Stimulated activated naive CD8-positive, alpha-beta T cell treated with anti-CD3 and anti-CD28 coated beads, Interleukin-15, amount 100 ng/mL, for 72 hours (primary cell): ENCODE measurements around the gene FOXN3.

Source experiments
- ATAC-seq: fragments of 150-1000 bp; cut with Tn5 transposase; 2 replicates; pipeline ENCODE4 v1.10.0; 2021; ENCODE audit warnings: mild to moderate bottlenecking, moderate library complexity
- DNase-seq, 2 donors: peaks; one replicate each; pipeline ENCODE4 v3.0.0; 2021 to 2022
- H3K27ac Mint-ChIP-seq, 2 donors: one replicate each; pipeline ENCODE4 v1.8.0; 2022; ENCODE audit warnings: mild to moderate bottlenecking in 2 of 2, mixed read lengths in 2 of 2, moderate library complexity in 2 of 2
- H3K27me3 Mint-ChIP-seq: one replicate; pipeline ENCODE4 v1.8.0; 2022; ENCODE audit warnings: mixed read lengths
- H3K4me1 Mint-ChIP-seq: one replicate; pipeline ENCODE4 v1.8.0; 2022; ENCODE audit warnings: mild to moderate bottlenecking, mixed read lengths
- H3K4me3 Mint-ChIP-seq, 2 donors: one replicate each; pipeline ENCODE4 v1.8.0; 2022; ENCODE audit warnings: mild to moderate bottlenecking in 2 of 2, mixed read lengths in 2 of 2, moderate library complexity in 1 of 2
- H3K9me3 Mint-ChIP-seq, 2 donors: one replicate each; pipeline ENCODE4 v1.8.0; 2022; ENCODE audit warnings: mixed read lengths in 2 of 2

FOXN3 gene

DNA sequence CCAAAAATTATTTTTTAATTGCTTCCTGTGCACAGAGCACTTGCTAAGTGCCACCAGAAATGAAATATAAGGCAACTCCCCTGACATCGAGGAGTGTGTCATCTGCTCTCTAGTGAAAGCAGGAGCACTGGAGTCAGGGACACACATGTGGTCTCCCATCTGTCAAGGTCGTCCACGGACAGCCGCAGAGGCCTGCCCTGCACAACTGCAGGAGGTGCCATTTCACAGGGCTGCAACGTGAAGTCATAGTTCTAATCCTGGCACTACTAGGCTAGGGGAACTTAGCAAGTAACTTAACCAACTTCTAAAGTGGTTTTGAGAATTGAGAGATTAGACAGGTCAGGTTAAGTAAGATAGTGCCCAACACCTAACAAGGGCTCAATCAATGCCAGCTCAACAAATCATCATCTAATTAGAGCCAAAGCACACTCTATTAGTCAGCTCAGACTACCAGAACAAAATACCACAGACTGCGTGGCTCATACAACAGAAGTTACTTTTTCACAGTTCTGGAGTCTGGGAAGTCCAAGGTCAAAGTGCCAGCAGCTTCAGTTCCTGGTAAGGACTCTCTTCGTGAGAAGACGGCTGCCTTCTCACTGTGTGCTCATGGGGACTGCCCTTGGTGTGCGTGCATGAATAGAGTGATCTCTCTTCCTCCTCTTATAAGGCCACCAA, 30.7 kb downstream of the FOXN3 start:
- DNase-seq: no peak
- Mint-ChIP-seq H3K4me3 (no peak overlapping the region), H3K9me3 (peaks cover 8 to 18% of the 10 kb centered on the region in 2 donors), H3K4me1 (peaks cover 65% of the 10 kb centered on the region), H3K27me3 (no peaks in the 10 kb centered on the region), H3K27ac (no peak overlapping the region)
- ATAC-seq: no peak

DNA sequence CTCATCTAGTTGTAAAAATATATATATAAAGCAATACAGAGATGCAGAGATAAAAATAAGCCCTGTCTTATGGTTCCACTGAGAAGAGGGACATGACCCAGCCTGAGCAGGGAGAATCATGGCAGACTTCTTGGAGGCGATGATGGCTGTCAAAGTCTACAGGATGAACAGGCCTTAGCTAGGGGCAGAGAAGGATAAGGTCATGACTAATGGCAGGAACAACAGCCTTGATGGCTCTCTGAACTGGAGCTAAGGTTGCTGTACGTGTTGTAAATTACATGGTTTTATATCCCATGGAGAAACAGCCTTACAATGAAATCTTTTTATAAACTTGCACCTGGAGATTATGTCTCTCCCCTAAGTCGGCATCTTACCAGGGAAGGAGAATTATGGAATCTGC, 32.4 kb downstream of the FOXN3 start:
- H3K4me1 Mint-ChIP-seq: peaks cover 64% of the 10 kb centered on the region
- no peak for ATAC-seq
- DNase-seq: no peak
- no peak overlapping the region for H3K27ac Mint-ChIP-seq
- peaks cover 14 to 28% of the 10 kb centered on the region in 2 donors for H3K9me3 Mint-ChIP-seq
- H3K27me3 Mint-ChIP-seq: no peaks in the 10 kb centered on the region
- H3K4me3 Mint-ChIP-seq: no peak overlapping the region

DNA sequence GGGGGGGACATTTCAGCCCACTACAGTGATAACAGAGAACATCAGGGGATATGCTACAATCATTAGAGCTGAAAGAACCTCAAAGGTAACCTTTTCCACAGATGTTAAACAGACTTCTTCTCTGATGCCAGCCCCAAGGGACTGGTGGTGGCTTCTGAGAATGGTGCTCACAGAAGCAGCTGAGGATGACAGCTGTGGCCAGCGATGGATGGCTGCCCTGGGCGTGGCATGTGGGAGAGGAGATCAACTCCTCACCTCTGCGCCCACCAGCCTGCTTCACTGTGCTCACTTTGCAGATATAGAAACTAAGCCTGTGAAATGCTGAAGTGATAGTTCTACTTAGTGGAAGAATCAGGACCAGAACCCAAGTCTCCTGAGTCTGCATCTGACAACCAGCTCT, 33.0 kb downstream of the FOXN3 start:
- H3K27me3 Mint-ChIP-seq: no peaks in the 10 kb centered on the region
- H3K9me3 Mint-ChIP-seq: peaks cover 14 to 28% of the 10 kb centered on the region in 2 donors
- no peak overlapping the region for H3K4me3 Mint-ChIP-seq
- no peak for ATAC-seq
- DNase-seq: no peak
- H3K27ac Mint-ChIP-seq: peak overlapping the region in 1 of 2 donors; percentile 42
- H3K4me1 Mint-ChIP-seq: peaks cover 63% of the 10 kb centered on the region

DNA sequence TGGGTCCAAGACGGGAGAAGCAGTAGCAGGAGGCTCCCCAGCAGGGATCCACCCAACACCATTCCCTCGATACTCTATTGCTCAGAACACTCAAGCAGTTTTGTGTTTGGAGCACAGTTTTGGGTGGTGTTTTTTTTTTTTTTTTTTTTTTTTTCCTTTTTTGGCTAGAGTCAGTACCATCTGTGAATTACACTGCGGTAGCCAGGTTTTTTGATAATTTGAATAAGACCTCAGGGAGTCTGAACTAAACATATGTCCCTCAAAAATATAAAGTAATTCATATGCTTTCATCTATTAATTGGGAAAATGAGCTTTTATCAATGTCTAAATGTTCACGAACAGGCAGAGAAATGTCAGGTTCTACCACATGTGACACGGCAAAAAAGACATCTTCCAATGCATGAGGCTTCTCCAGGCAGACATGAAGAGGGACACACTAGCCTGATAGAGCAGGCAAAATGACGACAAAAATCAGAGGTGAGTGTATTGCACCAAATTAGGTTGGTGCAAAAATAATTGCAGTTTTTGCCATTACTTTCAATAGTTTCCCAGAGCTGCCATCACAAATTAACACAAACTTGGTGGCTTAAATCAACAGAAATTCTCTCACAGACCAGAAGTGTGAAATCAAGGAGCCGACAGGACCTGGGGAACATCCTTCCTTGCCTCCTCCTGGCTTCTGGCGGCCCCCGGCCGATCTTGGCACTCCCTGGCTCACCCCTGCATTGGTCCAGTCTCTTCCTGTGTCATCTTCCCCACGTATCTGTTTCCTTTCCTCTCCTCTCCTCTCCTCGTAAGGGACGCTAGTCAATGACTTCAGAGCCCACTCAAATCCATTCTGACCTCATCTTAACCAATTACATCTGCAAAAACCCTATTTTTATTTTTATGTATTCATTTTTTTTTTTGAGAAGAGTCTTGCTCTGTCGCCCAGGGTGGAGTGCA, 33.9 kb downstream of the FOXN3 start:
- Mint-ChIP-seq H3K27ac (peak overlapping the region in 1 of 2 donors; percentile 55), H3K4me3 (no peak overlapping the region), H3K9me3 (peaks cover 14 to 28% of the 10 kb centered on the region in 2 donors), H3K27me3 (no peaks in the 10 kb centered on the region), H3K4me1 (peaks cover 65% of the 10 kb centered on the region)
- DNase-seq: no peak
- ATAC-seq: no peak

DNA sequence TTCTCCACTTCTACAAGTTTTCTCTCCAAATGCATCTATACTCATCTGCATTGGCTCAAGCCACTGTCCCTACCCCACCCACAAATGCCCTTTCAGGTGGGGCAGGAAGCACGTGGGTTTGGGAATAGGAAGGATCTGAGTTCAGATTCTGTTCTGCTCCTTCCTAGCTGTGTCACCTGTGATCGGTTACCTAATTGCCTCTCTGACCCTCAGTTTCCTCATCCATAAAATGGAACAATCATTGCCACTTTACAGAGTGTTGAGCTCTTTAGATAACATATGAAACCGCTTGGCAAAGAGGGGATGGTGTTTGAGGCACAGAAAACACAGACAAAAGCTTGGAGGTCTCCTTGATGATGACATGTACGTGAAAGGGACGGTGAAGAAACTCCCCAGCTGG, 34.5 kb downstream of the FOXN3 start:
- DNase-seq (no peak), ATAC-seq (no peak)
- no peak overlapping the region for H3K4me3 Mint-ChIP-seq
- peaks cover 65% of the 10 kb centered on the region for H3K4me1 Mint-ChIP-seq
- no peak overlapping the region for H3K27ac Mint-ChIP-seq
- H3K9me3 Mint-ChIP-seq: peaks cover 14 to 28% of the 10 kb centered on the region in 2 donors
- no peaks in the 10 kb centered on the region for H3K27me3 Mint-ChIP-seq

DNA sequence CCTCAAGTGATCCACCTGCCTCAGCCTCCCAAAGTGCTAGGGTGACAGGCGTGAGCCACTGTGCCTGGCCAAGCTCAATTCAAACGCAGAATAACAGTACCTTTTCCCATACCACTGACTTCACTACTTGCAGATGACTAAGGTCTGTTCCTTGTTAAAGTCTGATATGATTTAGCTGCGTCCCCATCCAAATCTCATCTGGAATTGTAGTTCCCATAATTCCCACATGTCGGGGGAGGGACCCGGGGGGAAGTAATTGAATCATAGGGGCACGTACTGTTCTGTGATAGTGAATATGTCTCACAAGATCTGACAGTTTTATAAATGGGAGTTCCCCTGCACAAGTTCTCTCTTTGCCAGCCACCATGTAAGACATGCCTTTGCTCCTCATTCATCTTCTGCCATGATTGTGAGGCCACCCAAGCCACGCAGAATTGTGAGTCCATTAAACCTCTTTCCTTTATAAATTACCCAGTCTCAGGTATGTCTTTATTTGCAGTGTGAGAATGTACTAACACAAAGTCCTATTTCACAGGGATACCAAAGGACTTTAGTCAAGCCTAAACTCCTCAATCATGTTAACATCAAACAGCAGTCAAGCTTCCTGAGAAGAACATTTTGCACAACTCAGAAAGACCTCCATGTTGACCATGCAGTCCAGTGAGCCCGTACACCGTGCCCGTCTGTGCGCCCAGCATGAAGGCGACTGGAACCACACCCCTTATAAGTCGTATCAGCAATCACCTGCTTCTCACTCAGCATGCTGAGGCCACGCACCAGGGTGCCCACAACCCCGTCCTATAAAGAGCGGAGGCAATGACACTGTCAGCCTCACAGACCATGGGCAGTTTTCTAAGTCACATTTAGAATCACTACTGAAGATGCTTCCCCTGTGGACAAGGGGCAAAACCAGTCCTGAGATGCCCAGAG, 36.9 kb downstream of the FOXN3 start:
- no peaks in the 10 kb centered on the region for H3K27me3 Mint-ChIP-seq
- H3K4me1 Mint-ChIP-seq: peaks cover 55% of the 10 kb centered on the region
- no peak overlapping the region for H3K27ac Mint-ChIP-seq

DNA sequence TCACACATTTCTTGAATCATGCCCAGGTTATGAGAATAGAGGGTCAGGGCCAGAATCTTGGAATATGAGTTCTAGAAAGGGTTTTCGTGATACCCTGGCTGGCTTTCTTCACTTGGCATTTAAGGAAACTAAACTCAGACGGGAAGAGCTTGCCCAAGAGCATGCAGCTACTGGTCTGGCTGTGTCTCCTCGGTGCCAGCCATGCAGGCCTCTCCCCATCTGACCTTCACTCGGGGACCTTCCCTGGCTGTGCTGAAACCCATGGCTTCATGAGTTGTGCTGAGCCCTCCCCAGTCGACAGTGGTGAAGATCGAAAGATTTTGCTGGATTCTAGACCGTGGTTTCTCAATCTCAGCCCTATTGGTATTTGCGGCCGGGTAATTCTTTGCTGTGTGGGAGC, 38.0 kb downstream of the FOXN3 start:
- Mint-ChIP-seq H3K27me3 (no peaks in the 10 kb centered on the region), H3K4me3 (no peak overlapping the region), H3K27ac (no peak overlapping the region), H3K9me3 (peaks cover 14 to 28% of the 10 kb centered on the region in 2 donors), H3K4me1 (peaks cover 57% of the 10 kb centered on the region)
- DNase-seq (no peak), ATAC-seq (no peak)

More for the DNA sequence above, 36.9 kb downstream of the FOXN3 start:
- Mint-ChIP-seq H3K9me3 (peaks cover 14 to 28% of the 10 kb centered on the region in 2 donors), H3K4me3 (no peak overlapping the region)
- DNase-seq (no peak), ATAC-seq (no peak)

DNA sequence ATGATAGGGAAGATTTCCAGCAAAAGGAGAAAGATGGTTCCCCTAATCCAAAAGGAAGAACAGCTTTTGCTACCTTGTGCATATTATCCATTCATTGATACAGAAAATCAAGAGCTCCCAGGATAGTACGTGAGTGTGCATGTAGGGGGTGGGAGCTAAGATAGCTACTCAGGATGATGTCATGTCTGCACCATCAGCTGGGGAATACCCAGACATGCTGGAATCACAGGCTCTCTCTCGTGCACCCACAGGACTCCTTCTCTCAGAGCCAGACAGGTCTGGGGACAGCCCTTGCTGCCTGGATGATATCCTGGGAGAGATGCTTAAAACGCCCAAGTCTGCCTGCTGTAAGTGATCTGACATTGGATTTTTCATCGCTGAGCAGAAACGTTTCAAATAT, 38.9 kb downstream of the FOXN3 start:
- peak overlapping the region in 1 of 2 donors; percentile 42 for H3K27ac Mint-ChIP-seq
- no peaks in the 10 kb centered on the region for H3K27me3 Mint-ChIP-seq
- DNase-seq (no peak), ATAC-seq (peak; percentile 82)
- H3K4me1 Mint-ChIP-seq: peaks cover 54% of the 10 kb centered on the region
- H3K4me3 Mint-ChIP-seq: no peak overlapping the region
- H3K9me3 Mint-ChIP-seq: peaks cover 14 to 24% of the 10 kb centered on the region in 2 donors

DNA sequence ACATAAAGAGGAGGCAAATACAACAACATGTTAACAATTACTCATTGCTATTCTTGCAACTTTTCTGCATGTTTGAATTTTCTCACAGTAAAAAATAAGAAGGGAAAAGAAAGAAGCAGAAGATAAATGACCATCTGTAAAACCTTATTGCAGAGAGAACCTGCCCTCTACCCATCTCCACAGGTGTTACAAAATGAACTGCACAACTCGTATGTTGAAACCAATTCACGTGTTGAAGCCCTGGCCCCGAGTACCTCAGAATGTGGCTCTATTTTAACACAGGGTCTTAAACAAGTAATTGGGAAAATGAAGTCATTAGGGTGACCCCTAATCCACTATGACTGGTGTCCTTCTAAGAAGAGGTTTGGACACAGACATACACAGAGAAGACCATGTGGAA, 39.5 kb downstream of the FOXN3 start:
- H3K27me3 Mint-ChIP-seq: no peaks in the 10 kb centered on the region
- no peak overlapping the region for H3K4me3 Mint-ChIP-seq
- H3K4me1 Mint-ChIP-seq: peaks cover 54% of the 10 kb centered on the region

DNA sequence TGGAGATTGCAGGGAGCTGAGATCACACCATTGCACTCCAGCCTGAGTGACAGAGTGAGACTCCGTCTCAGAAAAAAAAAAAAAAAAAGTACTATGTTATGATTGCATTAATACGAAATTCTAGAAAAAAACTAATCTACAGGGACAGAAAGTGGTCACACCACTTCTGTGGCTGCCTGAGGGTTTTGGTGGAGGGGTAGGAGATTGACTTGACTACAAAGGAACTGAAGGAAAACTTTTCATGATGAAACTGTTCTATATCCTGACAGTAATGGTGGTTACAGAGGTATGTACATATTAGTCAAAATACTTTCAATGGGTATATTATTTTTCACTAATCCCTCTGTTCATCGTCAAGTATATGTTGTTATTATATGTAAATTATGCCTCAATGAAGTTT, 42.1 kb downstream of the FOXN3 start:
- peak overlapping the region in 1 of 2 donors; percentile 31 for H3K27ac Mint-ChIP-seq
- H3K4me3 Mint-ChIP-seq: peak overlapping the region in 1 of 2 donors; percentile 13
- H3K9me3 Mint-ChIP-seq: peaks cover 0 to 2% of the 10 kb centered on the region in 2 donors
- H3K27me3 Mint-ChIP-seq: no peaks in the 10 kb centered on the region
- H3K4me1 Mint-ChIP-seq: peaks cover 72% of the 10 kb centered on the region
- DNase-seq (peak in 1 of 2 donors; percentile 50), ATAC-seq (peak; percentile 87)

More for the DNA sequence above, 39.5 kb downstream of the FOXN3 start:
- DNase-seq (no peak), ATAC-seq (no peak)
- H3K9me3 Mint-ChIP-seq: peaks cover 14 to 18% of the 10 kb centered on the region in 2 donors
- H3K27ac Mint-ChIP-seq: no peak overlapping the region

DNA sequence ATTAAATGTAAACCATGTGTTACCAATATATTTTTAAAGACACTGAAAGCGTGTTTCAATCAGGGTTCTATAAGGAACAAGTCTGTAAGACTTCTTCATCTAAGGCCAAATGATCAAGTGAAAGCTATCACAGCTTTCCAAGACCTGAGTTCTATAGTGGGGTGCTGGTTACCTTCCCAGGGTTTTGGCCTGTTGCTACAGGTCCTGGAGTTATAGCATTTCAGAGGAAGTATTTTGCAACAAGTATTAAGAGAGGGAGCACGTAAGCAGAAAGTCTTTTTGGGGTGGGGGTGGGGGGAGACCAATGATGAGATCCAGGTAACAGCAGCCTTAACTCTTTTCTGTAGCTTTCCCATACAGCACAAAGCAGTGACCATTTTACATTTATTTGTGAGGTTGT, 43.8 kb downstream of the FOXN3 start:
- H3K4me3 Mint-ChIP-seq: no peak overlapping the region
- H3K4me1 Mint-ChIP-seq: peaks cover 74% of the 10 kb centered on the region
- peak overlapping the region in 1 of 2 donors; percentile 65 for H3K27ac Mint-ChIP-seq
- ATAC-seq (no peak), DNase-seq (no peak)
- no peaks in the 10 kb centered on the region for H3K9me3 Mint-ChIP-seq
- H3K27me3 Mint-ChIP-seq: no peaks in the 10 kb centered on the region

DNA sequence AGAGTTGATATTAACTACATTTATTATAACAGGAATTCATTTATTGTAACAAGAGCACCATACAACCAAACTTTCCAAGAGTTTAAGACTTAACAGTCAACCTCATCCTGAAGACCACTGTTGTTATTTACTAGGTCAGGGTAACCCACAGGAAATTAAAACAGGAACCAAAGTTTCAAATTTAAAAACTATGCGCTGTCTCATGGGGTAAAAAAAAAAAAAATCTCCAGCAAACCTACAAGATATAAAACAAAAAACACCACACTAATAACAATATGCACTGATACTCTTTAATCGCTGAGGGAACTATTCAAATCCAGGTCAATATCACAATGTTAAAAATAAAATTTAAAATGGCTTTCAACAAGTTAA, 44.5 kb downstream of the FOXN3 start:
- H3K27ac Mint-ChIP-seq: peak overlapping the region in 1 of 2 donors; percentile 65
- no peak for DNase-seq
- H3K9me3 Mint-ChIP-seq: no peaks in the 10 kb centered on the region
- no peak for ATAC-seq
- H3K27me3 Mint-ChIP-seq: no peaks in the 10 kb centered on the region
- H3K4me3 Mint-ChIP-seq: no peak overlapping the region
- peaks cover 74% of the 10 kb centered on the region for H3K4me1 Mint-ChIP-seq

DNA sequence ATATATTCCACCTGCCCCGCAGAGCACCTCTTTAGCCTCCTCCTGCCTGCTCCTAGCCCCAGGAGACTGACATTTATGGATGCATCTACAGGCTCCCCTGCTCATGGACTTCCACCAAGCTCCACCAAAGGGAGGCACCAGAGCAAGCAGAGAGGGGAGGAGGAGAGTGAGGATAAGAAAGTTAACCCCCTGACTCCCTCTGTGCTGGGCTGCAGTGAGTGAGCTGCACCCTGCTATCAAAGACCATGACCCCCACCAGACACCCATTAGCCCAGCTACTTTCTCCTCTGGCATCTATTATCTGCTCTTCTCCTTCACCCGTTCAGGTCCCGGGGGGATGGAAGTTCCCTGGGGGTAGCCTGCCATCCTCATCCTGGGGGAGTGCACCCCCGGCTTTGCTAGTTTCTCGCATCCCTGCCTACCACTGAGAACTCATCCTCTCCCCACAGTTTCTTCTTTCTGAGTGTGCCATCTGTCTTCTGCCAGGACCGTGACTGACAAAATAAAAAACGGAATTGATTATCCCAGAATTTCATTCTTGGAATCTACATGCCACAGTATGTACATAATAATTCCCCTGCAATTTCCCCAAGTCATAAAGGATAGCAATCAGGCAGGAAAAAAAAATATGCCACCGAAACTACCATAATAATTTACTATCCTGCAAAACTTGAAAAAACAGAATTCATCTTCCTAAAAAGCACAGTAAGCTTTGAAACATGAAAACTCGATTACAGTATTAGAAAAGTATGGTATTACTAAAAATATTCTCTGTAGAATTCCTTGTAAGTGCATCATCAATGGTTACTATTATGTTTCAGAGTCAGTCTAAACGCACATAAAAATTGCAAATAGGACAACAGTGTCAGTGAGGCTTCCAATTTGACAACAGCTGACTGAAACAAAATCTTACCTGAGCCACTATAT, 45.2 kb downstream of the FOXN3 start:
- H3K4me1 Mint-ChIP-seq: peaks cover 79% of the 10 kb centered on the region
- no peaks in the 10 kb centered on the region for H3K27me3 Mint-ChIP-seq
- no peak for DNase-seq
- no peaks in the 10 kb centered on the region for H3K9me3 Mint-ChIP-seq
- H3K27ac Mint-ChIP-seq: no peak overlapping the region
- H3K4me3 Mint-ChIP-seq: no peak overlapping the region
- ATAC-seq: no peak

DNA sequence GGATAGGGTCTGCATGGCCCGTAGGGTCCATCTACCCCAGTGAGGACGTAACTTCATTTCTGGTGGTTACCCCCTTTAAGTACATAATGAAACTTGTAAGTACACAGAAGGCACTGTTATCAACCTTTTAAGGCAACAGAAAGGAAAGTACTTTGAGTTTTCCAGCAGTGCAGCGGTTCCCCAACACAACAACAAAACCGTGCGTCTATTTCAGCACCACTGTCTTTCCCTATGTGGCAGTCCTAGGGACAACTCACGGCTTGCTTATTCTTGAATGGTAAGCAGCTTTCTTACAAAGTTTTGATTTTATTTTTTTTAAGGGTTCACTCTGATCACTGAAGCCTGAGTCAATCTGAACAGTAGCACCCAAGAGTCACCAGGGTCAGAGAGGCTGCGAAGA, 46.3 kb downstream of the FOXN3 start:
- H3K27me3 Mint-ChIP-seq: no peaks in the 10 kb centered on the region
- no peaks in the 10 kb centered on the region for H3K9me3 Mint-ChIP-seq
- ATAC-seq (no peak), DNase-seq (no peak)
- peaks cover 86% of the 10 kb centered on the region for H3K4me1 Mint-ChIP-seq
- H3K4me3 Mint-ChIP-seq: no peak overlapping the region
- no peak overlapping the region for H3K27ac Mint-ChIP-seq
